ENCODE results near the gene TRAPPC2L.
"Not testable (repeated sequence)": the region's sequence is repeated elsewhere in the genome, so short reads cannot be mapped to it uniquely, and the experiment has no call there.

Gene TRAPPC2L

DNA sequence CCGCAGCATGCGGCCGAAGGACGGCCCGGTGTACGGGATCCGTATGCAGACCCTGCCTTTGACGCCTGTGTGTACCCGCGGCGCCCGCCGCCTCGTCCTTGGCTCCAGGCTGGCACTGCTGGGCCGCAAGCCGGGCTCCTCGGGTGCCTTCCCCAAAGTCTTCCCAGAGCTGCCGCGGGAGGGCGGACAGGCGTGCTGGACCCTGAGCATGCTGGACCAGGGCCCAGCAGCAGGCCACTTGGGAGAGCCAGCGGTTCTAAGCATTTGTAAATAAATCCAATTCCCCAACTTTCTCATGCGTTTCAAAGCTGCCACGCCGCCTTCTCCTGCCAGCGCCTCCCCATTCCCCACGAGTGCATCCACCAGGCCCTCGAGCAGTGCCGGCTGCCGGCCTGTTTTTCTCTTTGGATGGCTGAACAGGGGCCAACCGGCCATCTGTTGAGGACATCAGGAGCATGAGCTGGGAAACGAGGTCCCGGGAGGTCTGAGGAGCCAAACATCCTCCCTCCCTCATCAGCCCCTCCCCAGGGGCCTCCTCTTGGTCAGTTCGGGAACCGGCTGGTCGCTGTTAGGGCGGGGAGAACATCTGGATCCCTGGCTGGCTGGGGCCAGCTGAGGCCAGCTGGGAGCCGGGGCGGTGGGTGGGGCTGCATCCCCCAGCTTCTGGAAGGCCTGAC, 30.1 kb downstream of the TRAPPC2L start:
- Histone ChIP-seq H3K9me3 (ENCODE audit: control insufficient read depth, insufficient read depth, low read length) (no peaks in the 10 kb centered on the region), H3K4me1 (ENCODE audit: insufficient read depth, low read length) (no peaks in the 10 kb centered on the region), H3K36me3 (ENCODE audit: insufficient read depth, low read length) (no peaks in the 10 kb centered on the region), H3K9ac (ENCODE audit: low read depth, low read length) (no peak overlapping the region)

DNA sequence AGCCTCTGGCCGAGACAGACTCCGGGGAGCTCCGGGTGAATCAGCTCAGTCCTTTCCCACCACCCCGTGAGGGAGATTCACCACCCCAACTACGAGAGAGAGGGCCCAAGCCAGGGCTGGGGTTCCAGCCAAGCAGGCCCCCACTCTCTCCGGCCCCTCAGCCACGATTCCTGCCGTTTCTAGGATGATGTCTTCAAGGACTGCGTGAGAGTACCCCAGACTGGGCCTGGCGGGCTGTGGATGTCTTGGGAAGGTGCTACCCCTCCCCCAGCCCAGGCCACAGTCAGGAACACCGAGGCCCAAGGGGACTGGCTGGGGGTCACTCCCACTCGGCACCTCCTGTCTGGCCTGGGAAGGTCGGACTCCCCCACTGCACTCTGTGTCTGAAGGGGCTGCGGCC, 31.1 kb downstream of the TRAPPC2L start:
- H3K36me3 ChIP-seq (ENCODE audit: insufficient read depth, low read length): no peaks in the 10 kb centered on the region
- no peak overlapping the region for H3K9ac ChIP-seq (ENCODE audit: low read depth, low read length)
- no peaks in the 10 kb centered on the region for H3K9me3 ChIP-seq (ENCODE audit: control insufficient read depth, insufficient read depth, low read length)
- H3K4me1 ChIP-seq (ENCODE audit: insufficient read depth, low read length): no peaks in the 10 kb centered on the region

- Histone ChIP-seq H3K36me3 (ENCODE audit: insufficient read depth, low read length) (no peaks in the 10 kb centered on the region), H3K4me1 (ENCODE audit: insufficient read depth, low read length) (no peaks in the 10 kb centered on the region), H3K9ac (ENCODE audit: low read depth, low read length) (no peak overlapping the region), H3K9me3 (ENCODE audit: control insufficient read depth, insufficient read depth, low read length) (no peaks in the 10 kb centered on the region)
These were observed 31.8 kb downstream of the TRAPPC2L start for GRCh38 chr16:88888461-88889387.

- H3K9ac ChIP-seq (ENCODE audit: low read depth, low read length); H3K36me3 ChIP-seq (ENCODE audit: insufficient read depth, low read length); H3K9me3 ChIP-seq (ENCODE audit: control insufficient read depth, insufficient read depth, low read length); H3K4me1 ChIP-seq (ENCODE audit: insufficient read depth, low read length): not testable (repeated sequence)
These were observed 32.9 kb downstream of the TRAPPC2L start for GRCh38 chr16:88889702-88890352.

DNA sequence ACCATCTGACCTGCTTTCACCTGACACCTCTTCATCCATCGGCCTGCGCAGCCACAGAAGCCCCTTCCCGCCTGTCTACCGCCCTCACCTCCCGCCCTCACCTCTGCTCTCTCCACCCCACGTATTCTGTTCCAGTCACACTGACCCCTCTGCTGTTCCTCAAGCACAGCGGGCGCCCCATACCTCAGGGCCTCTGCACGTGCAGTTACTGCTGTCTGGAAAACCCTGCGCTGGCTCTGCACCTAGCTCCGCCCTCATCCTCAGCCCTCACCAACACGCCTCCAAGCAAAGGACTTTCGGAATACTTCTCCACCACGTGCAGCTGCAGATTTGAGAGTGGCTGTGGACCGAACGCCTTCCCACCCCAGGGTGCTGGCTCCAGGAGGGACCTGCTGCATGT, 34.2 kb downstream of the TRAPPC2L start:
- no peak overlapping the region for H3K9ac ChIP-seq (ENCODE audit: low read depth, low read length)
- H3K36me3 ChIP-seq (ENCODE audit: insufficient read depth, low read length): no peaks in the 10 kb centered on the region
- H3K9me3 ChIP-seq (ENCODE audit: control insufficient read depth, insufficient read depth, low read length): no peaks in the 10 kb centered on the region
- no peaks in the 10 kb centered on the region for H3K4me1 ChIP-seq (ENCODE audit: insufficient read depth, low read length)

GRCh38 chr16:88892065-88892464, 35.1 kb downstream of the TRAPPC2L start:
- Histone ChIP-seq H3K9me3 (ENCODE audit: control insufficient read depth, insufficient read depth, low read length) (no peaks in the 10 kb centered on the region), H3K4me1 (ENCODE audit: insufficient read depth, low read length) (no peaks in the 10 kb centered on the region), H3K9ac (ENCODE audit: low read depth, low read length) (no peak overlapping the region), H3K36me3 (ENCODE audit: insufficient read depth, low read length) (no peaks in the 10 kb centered on the region)

- no peaks in the 10 kb centered on the region for H3K9me3 ChIP-seq (ENCODE audit: control insufficient read depth, insufficient read depth, low read length)
- H3K4me1 ChIP-seq (ENCODE audit: insufficient read depth, low read length): no peaks in the 10 kb centered on the region
- H3K36me3 ChIP-seq (ENCODE audit: insufficient read depth, low read length): no peaks in the 10 kb centered on the region
- no peak overlapping the region for H3K9ac ChIP-seq (ENCODE audit: low read depth, low read length)
These were observed 36.4 kb downstream of the TRAPPC2L start for GRCh38 chr16:88893127-88893968.

DNA sequence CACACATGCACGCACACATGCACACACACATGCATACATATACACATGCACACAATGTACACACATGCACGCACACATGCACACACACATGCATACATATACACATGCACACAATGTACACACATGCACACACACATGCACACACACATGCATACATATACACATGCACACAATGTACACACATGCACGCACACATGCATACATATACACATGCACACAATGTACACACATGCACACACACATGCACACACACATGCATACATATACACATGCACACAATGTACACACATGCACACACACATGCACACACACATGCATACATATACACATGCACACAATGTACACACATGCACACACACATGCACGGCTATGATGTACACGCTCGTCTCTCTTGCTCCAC, 37.3 kb downstream of the TRAPPC2L start:
- not testable (repeated sequence) for H3K36me3 ChIP-seq (ENCODE audit: insufficient read depth, low read length); H3K9ac ChIP-seq (ENCODE audit: low read depth, low read length); H3K9me3 ChIP-seq (ENCODE audit: control insufficient read depth, insufficient read depth, low read length); H3K4me1 ChIP-seq (ENCODE audit: insufficient read depth, low read length)

DNA sequence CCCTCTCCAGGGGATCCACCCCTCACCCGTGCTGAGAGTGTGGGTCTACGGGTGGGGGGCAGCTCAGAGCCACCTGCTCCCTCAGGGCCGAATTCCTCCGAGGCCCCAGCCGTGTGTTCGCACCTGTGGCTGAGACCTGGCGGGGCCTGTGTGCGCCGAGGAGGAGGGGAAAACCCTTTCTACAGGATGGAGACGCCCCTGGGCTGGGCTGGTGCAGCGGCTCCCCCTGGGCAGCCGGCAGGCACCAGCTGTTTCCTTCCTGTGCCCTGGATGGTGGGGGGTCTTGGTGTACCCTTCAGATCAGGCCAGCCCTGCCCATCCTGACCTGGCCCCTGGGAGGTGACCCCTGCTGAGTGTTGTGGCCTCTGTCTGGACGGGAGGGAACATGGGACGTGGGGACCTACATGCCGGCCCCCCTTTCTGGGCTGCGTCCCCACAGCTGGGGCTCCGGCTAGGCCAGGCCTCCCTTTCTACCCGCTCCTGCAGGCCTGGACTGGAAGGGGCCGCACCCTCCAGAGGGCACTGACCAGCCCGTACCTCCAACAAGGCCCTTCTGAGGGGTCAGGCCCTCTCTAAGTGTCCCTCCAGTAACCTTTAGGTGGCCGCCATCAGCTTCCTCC, 37.9 kb downstream of the TRAPPC2L start:
- no peaks in the 10 kb centered on the region for H3K4me1 ChIP-seq (ENCODE audit: insufficient read depth, low read length)
- no peak overlapping the region for H3K9ac ChIP-seq (ENCODE audit: low read depth, low read length)
- H3K36me3 ChIP-seq (ENCODE audit: insufficient read depth, low read length): no peaks in the 10 kb centered on the region

DNA sequence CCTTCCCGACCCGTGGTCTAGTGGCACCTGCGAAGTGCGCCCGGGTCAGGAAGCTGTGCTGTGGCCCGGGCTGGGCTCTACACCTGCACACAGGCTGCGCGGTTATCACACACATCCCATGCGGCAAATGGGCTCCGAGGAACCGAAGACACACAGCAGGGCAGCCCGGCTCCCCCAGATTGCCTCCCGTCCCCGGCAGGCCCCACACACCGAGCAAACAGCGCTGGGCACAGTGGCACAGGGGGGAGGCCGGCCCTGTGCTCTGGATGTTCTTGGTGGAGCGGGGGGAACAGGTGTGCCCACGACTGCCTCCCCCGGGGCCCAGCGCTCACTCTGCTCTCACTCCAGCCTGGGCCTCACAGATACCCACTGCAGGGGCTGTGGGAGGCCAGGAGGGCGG, 38.4 kb downstream of the TRAPPC2L start:
- H3K4me1 ChIP-seq (ENCODE audit: insufficient read depth, low read length): no peaks in the 10 kb centered on the region
- no peak overlapping the region for H3K9ac ChIP-seq (ENCODE audit: low read depth, low read length)
- H3K9me3 ChIP-seq (ENCODE audit: control insufficient read depth, insufficient read depth, low read length): no peaks in the 10 kb centered on the region
- no peaks in the 10 kb centered on the region for H3K36me3 ChIP-seq (ENCODE audit: insufficient read depth, low read length)

More for the DNA sequence above, 37.9 kb downstream of the TRAPPC2L start:
- H3K9me3 ChIP-seq (ENCODE audit: control insufficient read depth, insufficient read depth, low read length): no peaks in the 10 kb centered on the region

GRCh38 chr16:88896238-88897070, 39.5 kb downstream of the TRAPPC2L start:
- H3K36me3 ChIP-seq (ENCODE audit: insufficient read depth, low read length): no peaks in the 10 kb centered on the region
- no peaks in the 10 kb centered on the region for H3K4me1 ChIP-seq (ENCODE audit: insufficient read depth, low read length)
- no peaks in the 10 kb centered on the region for H3K9me3 ChIP-seq (ENCODE audit: control insufficient read depth, insufficient read depth, low read length)
- H3K9ac ChIP-seq (ENCODE audit: low read depth, low read length): no peak overlapping the region

DNA sequence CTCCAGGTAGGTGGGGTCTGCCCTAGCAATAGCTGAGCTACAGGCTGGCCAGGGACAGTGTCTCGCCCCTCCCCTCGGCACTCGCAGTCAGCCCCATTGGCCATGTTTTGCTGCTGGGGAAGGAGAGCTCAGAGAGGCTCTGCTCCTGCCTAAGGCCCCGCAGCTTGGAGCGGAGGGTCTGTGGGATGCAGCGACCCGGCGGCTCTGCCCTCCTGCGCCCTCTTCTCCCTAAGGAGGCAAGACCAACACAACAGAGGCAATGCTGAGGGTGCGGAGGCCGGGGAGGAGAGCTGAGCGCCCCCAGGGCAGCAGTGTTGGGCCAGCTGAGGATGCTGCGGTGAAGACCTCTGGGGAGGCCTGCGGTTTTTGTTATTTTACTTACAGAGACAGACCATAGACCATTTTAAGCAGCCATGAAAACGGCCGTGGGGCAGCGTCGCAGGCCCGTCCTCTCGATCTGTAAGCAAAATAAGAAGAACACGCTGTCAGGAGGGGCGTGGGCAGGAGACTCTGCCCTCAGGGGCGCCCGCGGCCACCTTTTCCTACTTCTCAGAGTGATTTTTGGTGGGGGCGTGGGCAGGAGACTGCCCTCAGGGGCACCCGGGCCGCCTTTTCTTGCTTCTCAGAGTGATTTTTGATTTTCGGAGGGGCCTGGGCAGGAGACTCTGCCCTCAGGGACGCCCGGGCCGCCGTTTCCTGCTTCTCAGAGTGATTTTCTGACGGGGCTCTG, 40.9 kb downstream of the TRAPPC2L start:
- peaks cover 5% of the 10 kb centered on the region; the same call in 1 of the 2 replicates for H3K4me1 ChIP-seq (ENCODE audit: insufficient read depth, low read length)
- H3K36me3 ChIP-seq (ENCODE audit: insufficient read depth, low read length): no peaks in the 10 kb centered on the region
- no peaks in the 10 kb centered on the region for H3K9me3 ChIP-seq (ENCODE audit: control insufficient read depth, insufficient read depth, low read length)
- no peak overlapping the region for H3K9ac ChIP-seq (ENCODE audit: low read depth, low read length)

Measured in ES-I3 (cell line).